Calu3 (cell line): ENCODE data around the gene ARHGEF2. TPM values are rescaled to one million over a fixed set of nuclear protein-coding genes. Genes with fewer than 3 reads are reported as not detected.

Experiments
- BruUV-seq: library from RNA; stranded (reverse); fragments of 400-500 nt; replicated peaks from 2 replicates; lab custom pipeline; 2021; lab: Mats Ljungman, UMichigan
- CTCF ChIA-PET: fragments of 300-600 bp; sonication (Branson Sonifier 250); formaldehyde crosslinking; loops from one replicate; lab custom pipeline; 2022; ENCODE audit warnings: antibody characterized with exemption; lab: Charles Lee
- DNase-seq: peaks from one replicate; pipeline ENCODE4 v3.0.0; 2022
- H3K27ac Mint-ChIP-seq: one replicate; pipeline ENCODE4 v1.8.0; 2022; ENCODE audit warnings: mixed read lengths; ENCODE audit not compliant: unreplicated experiment
- H3K27me3 Mint-ChIP-seq: one replicate; pipeline ENCODE4 v1.8.0; 2022; ENCODE audit warnings: mixed read lengths; ENCODE audit not compliant: unreplicated experiment
- H3K36me3 Mint-ChIP-seq: one replicate; pipeline ENCODE4 v1.8.0; 2022; ENCODE audit warnings: mild to moderate bottlenecking, moderate library complexity, mixed read lengths; ENCODE audit not compliant: insufficient read depth, unreplicated experiment
- H3K4me1 Mint-ChIP-seq: one replicate; pipeline ENCODE4 v1.8.0; 2022; ENCODE audit warnings: mild to moderate bottlenecking, low read depth, mixed read lengths; ENCODE audit not compliant: unreplicated experiment
- H3K4me3 Mint-ChIP-seq: one replicate; pipeline ENCODE4 v1.8.0; 2022; ENCODE audit warnings: mild to moderate bottlenecking, low read depth, moderate library complexity, mixed read lengths; ENCODE audit not compliant: unreplicated experiment
- H3K9me3 Mint-ChIP-seq: one replicate; pipeline ENCODE4 v1.8.0; 2022; ENCODE audit warnings: low read depth, mixed read lengths; ENCODE audit not compliant: unreplicated experiment
- intact Hi-C: fragments of 100-400 bp; cut with micrococcal nuclease; formaldehyde crosslinking; loops from one replicate; pipeline ENCODE4 v1.10.0; 2022; ENCODE audit not compliant: unreplicated experiment
- total RNA-seq: library from RNA; stranded (reverse); gene quantifications from 2 replicates; pipeline ENCODE4 v1.2.3, GENCODE V29; 2022
- TF ChIP-seq, protein P1 (sequence below): fragments of 200-600 bp; IDR thresholded peaks from one replicate; pipeline ENCODE4 v1.8.0; 2022; ENCODE audit warnings: antibody characterized with exemption; ENCODE audit not compliant: unreplicated experiment

Gene ARHGEF2
- total RNA-seq, 1 experiment from 2014 or later: 97.6 TPM

- Mint-ChIP-seq H3K4me3 (no peak overlapping the region), H3K36me3 (peaks cover 30% of the 10 kb centered on the region)
- CTCF ChIA-PET: no interaction called here
Observed at GRCh38 chr1:155925506-155925905, 52.8 kb downstream of the ARHGEF2 start.

GRCh38 chr1:155920717-155921116, 57.6 kb downstream of the ARHGEF2 start:
- BruUV-seq: no TSS peak
- H3K27me3 Mint-ChIP-seq: no peaks in the 10 kb centered on the region
- no peak overlapping the region for H3K27ac Mint-ChIP-seq
- peaks cover 76% of the 10 kb centered on the region for H3K36me3 Mint-ChIP-seq
- H3K4me3 Mint-ChIP-seq: no peak overlapping the region
- TF ChIP-seq, protein P1, sequence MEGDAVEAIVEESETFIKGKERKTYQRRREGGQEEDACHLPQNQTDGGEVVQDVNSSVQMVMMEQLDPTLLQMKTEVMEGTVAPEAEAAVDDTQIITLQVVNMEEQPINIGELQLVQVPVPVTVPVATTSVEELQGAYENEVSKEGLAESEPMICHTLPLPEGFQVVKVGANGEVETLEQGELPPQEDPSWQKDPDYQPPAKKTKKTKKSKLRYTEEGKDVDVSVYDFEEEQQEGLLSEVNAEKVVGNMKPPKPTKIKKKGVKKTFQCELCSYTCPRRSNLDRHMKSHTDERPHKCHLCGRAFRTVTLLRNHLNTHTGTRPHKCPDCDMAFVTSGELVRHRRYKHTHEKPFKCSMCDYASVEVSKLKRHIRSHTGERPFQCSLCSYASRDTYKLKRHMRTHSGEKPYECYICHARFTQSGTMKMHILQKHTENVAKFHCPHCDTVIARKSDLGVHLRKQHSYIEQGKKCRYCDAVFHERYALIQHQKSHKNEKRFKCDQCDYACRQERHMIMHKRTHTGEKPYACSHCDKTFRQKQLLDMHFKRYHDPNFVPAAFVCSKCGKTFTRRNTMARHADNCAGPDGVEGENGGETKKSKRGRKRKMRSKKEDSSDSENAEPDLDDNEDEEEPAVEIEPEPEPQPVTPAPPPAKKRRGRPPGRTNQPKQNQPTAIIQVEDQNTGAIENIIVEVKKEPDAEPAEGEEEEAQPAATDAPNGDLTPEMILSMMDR: no peak
- intact Hi-C loops: no loop called here
- no peaks in the 10 kb centered on the region for H3K9me3 Mint-ChIP-seq
- no peak for DNase-seq
- no peaks in the 10 kb centered on the region for H3K4me1 Mint-ChIP-seq
- CTCF ChIA-PET: no interaction called here

More at GRCh38 chr1:155925506-155925905, 52.8 kb downstream of the ARHGEF2 start:
- TF ChIP-seq, protein P1: no peak
- Mint-ChIP-seq H3K9me3 (no peaks in the 10 kb centered on the region), H3K27ac (no peak overlapping the region), H3K4me1 (peaks cover 16% of the 10 kb centered on the region), H3K27me3 (no peaks in the 10 kb centered on the region)
- DNase-seq: no peak
- intact Hi-C loops: no loop called here
- BruUV-seq: no TSS peak

- no peaks in the 10 kb centered on the region for H3K27me3 Mint-ChIP-seq
- DNase-seq: no peak
- TF ChIP-seq, protein P1: no peak
- H3K36me3 Mint-ChIP-seq: peaks cover 84% of the 10 kb centered on the region
- no peaks in the 10 kb centered on the region for H3K4me1 Mint-ChIP-seq
- intact Hi-C loops: no loop called here
- no peaks in the 10 kb centered on the region for H3K9me3 Mint-ChIP-seq
- BruUV-seq: no TSS peak
- CTCF ChIA-PET: interaction anchor here (0.6 kb wide), 1 partner anchor 639 kb away, joined by 4 read pairs; no protein-coding TSS in a partner anchor
- H3K4me3 Mint-ChIP-seq: no peak overlapping the region
- H3K27ac Mint-ChIP-seq: no peak overlapping the region
Observed at GRCh38 chr1:155919801-155920200, 58.5 kb downstream of the ARHGEF2 start.

DNA sequence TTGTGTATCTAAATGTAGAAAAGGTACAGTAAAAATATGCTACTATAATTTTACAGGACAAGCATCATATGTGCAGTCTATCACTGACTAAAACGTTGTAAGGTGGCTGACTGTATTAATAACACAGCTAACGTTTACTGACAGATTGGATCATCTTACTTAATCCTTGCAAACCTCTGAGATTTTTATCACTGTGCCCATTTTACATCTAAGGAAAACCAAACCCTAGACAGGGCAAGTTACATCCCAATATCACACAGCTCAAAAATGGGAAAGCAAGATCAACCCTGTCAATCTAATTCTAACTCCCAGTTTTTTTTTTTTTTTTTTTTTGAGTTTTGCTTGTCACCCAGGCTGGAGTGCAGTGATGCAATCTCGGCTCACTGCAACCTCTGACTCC, 59.7 kb downstream of the ARHGEF2 start:
- DNase-seq: no peak
- H3K9me3 Mint-ChIP-seq: no peaks in the 10 kb centered on the region
- no peak overlapping the region for H3K4me3 Mint-ChIP-seq
- CTCF ChIA-PET: no interaction called here
- intact Hi-C loops: no loop called here
- no peaks in the 10 kb centered on the region for H3K27me3 Mint-ChIP-seq
- H3K27ac Mint-ChIP-seq: no peak overlapping the region
- TF ChIP-seq, protein P1: no peak
- H3K36me3 Mint-ChIP-seq: peaks cover 94% of the 10 kb centered on the region
- no TSS peak for BruUV-seq
- no peaks in the 10 kb centered on the region for H3K4me1 Mint-ChIP-seq
